Measurements from ENCODE around the gene KCNIP3.

The KCNIP3 gene

DNA sequence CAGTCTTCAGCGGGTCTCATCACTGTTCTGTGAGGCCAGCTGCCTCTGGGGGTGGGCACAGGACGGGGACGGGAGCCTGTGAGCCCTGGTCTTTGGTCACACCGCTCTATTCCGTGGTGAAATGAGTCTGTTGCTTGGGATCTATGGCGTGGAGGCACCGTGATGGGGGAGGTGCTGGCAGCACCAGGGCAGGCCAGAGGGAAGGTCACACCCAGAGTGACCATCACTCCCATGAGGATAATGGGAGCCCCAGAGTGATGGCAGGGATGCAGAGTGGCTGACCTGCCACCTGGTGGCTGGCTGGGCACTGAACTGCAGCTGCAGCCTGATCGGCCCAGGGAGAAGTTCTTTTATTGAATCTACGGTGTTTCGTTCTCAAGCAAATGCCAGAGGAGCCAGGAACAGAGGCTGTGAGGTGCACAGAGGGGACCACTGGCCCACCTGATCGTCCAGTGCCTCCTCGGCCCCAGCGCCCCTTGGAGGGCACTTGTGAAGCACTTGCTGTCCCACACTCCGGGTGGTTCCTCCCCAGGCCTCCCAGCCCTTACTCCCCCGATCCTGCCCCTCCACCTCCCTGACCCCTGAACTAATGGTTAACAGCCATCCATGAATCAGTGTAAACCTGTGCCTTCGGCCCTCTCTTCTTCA is 17.9 kb downstream of the KCNIP3 start:
- DNase-seq: no peak

GRCh38 chr2:95315801-95316411 is 18.8 kb downstream of the KCNIP3 start:
- no peak for DNase-seq

- no peak for DNase-seq
Observed at GRCh38 chr2:95316466-95317122, 19.4 kb downstream of the KCNIP3 start.

- no peak for DNase-seq
Observed at GRCh38 chr2:95317123-95317500, 20.0 kb downstream of the KCNIP3 start.

DNA sequence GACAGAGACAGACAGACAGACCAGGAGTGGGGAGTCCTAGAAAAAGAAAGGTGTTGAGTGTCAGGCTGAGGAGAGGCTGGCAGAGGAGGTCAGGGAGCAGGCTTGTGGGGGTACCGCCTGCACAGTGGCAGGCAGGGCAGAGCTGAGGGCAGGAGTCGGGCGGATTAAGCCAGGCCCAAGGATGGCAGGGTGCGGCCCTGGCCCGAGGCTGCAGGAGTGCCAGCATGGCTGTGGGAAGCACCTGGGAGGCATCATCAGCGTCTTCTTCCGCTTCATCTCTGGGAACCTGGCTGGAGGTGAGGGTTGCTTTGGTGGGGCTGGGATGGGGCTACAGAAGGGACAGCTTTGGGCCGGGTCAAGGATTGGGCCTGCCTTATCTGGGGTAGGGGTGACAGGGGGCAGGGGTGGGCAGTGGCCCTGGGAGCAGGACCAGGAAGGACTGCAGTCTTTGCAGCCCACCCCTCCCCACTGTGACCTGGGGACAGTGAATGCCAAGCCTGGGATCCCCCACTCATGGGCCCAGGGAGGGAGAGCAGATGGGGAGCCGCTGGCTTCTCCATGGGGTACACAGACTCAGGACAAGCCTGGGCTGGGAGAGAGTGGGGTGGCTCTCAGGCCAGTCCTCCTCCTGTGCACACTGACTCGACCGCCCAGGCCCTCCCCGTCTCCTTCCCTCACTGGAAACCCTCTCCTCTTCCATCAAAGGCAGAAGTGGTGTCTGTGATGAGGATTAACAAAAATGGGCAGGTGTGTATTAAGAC is 20.7 kb downstream of the KCNIP3 start:
- no peak for DNase-seq

DNA sequence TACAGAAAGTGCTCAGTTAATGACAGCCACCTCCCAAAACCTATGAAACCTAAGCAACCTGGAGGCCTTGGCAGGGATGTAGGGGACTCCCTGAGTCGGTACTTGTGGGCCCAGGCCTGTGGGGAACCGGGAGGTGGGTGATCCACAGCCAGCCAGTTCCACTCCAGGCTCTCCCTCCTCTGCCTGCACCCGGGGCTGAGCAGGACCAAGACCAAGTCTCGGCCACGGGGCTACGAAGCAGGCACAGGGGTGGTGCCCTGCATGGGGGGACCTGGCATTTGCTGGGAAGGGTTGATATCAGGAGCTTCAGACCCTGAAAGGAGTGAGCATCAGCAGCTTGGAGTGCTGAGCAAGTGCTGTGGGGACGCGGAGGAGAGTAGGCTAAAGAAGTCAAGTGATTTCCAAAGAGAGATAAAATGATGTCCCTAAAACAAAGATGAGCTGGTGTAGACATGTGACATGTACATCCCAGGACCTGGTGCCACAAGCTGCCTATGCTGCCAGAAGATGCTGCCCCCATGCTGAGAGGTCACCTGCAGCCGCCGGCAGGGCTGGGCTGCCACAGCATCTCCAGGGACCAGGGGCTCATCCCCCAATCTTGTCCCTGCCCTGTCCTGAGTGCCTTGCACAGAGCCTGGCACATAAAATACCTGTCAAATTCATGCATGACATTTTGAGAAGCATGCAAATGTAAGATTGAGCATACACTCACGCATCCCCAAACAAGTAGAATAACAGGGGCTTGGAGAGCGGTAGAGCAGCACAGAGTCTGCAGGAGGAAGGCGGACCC is 21.5 kb downstream of the KCNIP3 start:
- DNase-seq: no peak

DNA sequence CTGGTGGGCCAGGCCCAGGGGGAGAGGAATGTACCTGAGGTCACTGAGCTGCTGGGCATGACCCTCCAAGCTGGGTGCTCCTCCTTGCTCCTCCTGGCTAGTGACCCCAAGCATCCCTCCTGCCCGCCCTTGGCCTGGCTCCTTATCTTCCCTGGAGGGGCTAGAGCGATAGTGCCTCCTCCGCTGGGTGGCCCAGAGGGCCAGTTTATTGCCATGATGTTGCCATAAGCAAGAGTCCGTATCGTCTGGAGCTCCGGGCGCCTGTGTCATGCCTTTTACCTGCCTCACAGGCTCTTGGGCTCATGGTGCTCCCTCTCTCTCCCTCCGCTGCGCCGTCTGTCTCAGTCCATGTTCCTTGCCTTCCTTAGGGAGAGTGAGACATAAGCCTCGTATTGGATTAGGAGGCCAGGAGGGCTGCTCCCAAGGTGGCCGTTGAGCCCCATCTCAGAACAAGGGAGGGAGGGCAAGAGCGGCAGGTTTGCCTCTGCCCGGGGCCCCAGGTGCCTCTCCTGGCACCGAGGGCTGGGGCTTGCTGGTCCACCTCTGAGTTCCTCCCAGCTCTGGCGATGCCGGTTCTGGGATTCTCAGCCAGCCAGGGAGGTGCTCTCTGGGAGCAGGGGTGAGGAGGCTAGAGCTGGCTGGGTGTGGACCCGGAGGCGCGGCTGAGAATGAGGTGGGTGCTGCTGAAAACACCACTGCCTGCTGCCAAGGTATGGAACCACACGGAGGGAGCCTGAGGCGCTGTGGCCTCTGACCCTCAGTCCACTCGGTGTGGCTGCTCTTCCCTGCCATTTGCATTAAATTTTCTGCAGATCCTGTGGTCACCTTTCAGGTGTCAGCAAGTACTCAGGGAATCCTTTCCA is 22.6 kb downstream of the KCNIP3 start:
- no peak for DNase-seq

GRCh38 chr2:95320344-95320712 is 23.2 kb downstream of the KCNIP3 start:
- no peak for DNase-seq

DNA sequence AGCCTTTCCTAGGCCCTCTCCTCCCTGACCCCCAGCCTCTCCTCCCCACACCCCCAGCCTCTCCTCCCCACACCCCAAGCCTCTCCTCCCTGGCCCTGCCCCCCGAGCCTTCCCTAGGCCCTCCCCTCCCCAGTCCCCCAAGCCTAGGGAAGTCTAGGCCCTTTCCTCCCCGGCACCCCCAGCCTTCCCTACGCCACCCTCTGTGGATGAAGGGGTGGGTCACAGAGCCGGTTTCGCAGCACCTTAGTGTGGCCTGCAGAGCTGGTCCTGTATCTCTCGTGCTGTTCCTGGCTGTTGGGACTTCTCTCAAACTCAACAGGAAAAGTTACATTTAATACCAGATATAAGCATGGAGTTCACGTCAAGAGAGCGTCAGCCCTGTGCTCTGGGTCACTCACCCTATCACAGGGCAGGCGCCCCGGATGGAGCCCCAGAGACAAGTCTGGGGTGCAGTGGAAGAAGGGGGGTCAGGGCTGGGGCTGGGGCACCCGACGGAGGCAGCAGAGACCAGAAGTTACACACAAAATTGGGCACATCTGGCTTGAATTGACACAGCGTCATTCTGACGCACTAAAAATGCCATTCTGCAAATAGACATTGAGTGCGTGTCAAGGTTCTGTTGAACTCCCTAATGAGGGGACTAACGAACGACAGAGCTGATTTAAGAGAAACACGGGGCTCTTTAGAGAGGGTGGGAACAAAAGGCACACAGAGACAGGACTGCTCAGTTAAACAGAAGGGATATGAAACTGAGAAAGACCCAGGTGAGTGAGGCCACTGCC is 24.0 kb downstream of the KCNIP3 start:
- no peak for DNase-seq

DNA sequence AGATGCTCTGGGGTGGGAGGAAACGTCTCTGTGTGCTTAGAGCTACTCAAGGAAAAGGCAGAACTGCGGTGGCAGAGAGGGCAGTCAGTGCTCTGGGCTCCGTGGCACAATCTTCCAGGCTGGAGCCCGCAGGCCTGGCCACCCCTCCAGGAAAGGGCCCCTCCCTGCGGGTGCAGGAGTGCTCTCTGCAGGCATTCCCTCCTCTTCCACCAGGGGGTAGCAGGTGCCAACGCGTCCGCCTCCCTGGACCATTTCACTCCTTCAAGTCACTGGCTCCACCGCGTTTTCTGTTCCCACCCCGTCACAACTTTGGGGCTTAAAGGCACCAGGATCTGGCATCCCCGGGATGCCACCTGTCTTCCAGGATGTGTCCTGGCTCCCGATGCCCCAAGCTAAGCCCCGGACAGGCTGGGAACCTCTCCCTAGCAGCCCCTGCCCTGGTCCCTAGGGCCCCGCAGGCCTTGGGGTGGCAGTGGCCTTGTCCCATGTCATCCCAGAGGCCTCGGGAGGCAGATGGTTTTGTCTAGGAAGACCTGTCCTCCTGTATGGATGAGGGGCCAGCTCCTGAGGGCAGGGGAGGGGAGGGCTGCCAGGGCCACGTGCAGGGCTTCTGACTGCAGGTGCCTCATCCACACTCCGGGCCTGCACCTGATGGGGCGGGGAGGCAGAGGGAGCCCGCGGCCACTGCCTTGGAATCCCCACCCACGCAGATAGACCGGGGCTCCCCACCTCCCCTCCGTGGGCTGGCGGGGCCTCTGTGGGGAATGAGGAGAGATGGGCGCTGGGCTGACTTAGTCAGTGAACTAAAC is 26.4 kb downstream of the KCNIP3 start:
- peak in 1 of 2 experiments; percentile 36 for DNase-seq

- DNase-seq: no peak
Observed at GRCh38 chr2:95325026-95325425, 27.9 kb downstream of the KCNIP3 start.

DNA sequence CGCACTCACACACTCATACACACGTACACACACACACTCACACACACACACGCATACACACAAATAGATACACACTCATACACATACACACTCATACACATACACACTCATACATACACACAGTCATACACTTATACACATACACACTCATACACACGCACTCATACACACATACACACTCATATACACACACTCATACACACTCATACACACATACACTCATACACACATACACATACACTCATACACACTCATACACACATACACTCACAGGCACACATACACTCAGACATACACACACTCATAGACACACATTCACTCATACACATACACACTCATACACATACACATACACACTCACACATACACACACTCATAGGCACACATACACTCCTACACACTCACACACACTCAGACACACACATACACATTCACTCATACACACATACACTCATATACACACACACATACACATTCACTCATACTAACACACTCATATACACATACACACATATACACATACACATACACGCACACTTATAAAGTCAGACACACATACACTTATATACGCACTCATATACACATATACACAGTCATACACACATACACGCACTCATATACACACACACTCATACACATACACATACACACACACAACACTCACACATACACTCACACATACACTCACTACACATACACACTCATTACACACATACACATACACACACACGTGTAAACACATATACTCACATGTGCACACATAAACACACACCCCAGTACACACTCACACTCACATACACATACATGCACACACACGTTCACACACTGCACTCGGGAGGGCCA is 28.7 kb downstream of the KCNIP3 start:
- no peak for DNase-seq

- no peak for DNase-seq
Observed at GRCh38 chr2:95326433-95327140, 29.4 kb downstream of the KCNIP3 start.

GRCh38 chr2:95327861-95328260 is 30.7 kb downstream of the KCNIP3 start:
- no peak for DNase-seq

DNA sequence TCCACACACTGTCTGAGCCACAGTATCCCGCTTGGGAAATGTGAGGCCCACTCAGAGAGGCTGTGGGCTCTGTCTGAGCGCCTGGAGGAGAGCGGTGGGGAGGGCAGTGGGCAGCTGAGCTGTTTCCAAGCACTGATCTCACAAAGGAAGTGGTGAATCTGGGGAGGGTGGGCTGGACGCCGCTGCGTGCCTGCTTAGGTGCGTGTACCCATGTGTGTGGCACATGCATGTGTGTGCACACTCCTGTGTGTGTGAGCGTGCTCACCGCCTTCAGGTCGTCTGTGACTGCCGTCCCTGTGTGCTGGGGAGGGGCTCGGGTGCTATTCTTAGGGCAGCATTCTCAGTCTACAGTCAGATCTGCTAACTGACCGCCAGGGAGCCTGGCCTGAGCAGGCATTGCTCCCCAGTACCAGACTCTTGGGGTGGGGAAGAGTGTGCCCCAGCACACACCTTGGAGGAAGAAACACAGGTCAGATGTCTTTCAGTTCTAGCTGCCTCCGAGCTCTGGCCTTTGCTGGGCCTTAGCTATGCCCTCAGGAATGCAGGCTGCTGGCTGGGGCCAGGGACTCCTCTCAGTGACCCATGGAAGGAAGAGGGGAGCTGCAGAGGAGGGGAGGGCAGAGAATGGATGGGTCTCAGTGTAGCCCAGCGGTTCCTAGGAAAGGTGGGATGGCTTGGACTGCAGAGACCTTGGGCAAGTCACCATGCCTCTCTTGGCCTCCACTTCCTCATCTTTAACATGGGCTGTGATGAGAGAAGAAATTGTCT is 31.4 kb downstream of the KCNIP3 start:
- DNase-seq: no peak

DNA sequence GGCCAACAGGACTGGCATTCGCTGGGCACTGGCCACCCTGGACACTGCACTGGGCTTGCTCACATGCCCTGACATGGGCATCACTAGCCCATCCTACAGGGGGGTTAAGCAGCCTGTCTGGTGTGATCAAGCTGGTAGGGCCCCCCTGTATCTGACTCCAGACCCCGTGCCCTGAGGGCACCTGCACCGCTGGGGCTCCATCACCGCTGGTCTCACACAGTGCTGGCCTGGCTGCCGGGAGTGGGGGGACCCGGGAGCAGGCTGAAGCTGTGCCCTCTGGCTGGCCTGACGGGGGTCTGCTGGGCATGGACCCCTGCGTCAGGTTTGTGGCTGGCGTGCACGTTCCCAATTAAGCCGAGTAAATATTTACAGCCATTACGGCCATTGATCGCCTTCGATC is 32.3 kb downstream of the KCNIP3 start:
- DNase-seq: no peak

- DNase-seq: no peak
Observed at GRCh38 chr2:95329891-95330793, 33.0 kb downstream of the KCNIP3 start.
